ENCODE measurements around the gene KCTD12.
A peak's percentile ranks its signal among the peaks of the same experiment; 100 is the strongest.

KCTD12 gene

GRCh38 chr13:76860706-76861105 is 25.5 kb downstream of the KCTD12 start:
- TF ChIP-seq CTCF (conservative IDR thresholded peaks at IDR 0.05; ENCODE audit: low read length) = no peak
- no peak for DNase-seq (ENCODE audit: low read depth)
- no peak overlapping the region for H3K4me3 ChIP-seq (ENCODE audit: low read length)

GRCh38 chr13:76854894-76855293 is 31.3 kb downstream of the KCTD12 start:
- H3K4me3 ChIP-seq (ENCODE audit: low read length) = no peak overlapping the region
- no peak for TF ChIP-seq CTCF (conservative IDR thresholded peaks at IDR 0.05; ENCODE audit: low read length)
- peak; percentile 67 for DNase-seq (ENCODE audit: low read depth)

GRCh38 chr13:76853921-76854608 is 32.1 kb downstream of the KCTD12 start:
- no peak for TF ChIP-seq CTCF (conservative IDR thresholded peaks at IDR 0.05; ENCODE audit: low read length)
- no peak for DNase-seq (ENCODE audit: low read depth)
- H3K4me3 ChIP-seq (ENCODE audit: low read length) = no peak overlapping the region

GRCh38 chr13:76853481-76853880 is 32.7 kb downstream of the KCTD12 start:
- TF ChIP-seq CTCF (conservative IDR thresholded peaks at IDR 0.05; ENCODE audit: low read length) = no peak
- no peak for DNase-seq (ENCODE audit: low read depth)
- H3K4me3 ChIP-seq (ENCODE audit: low read length) = no peak overlapping the region

- no peak overlapping the region for H3K4me3 ChIP-seq (ENCODE audit: low read length)
- no peak for TF ChIP-seq CTCF (conservative IDR thresholded peaks at IDR 0.05; ENCODE audit: low read length)
- DNase-seq (ENCODE audit: low read depth) = peak; percentile 81
Measured at GRCh38 chr13:76852986-76853385, 33.2 kb downstream of the KCTD12 start.

GRCh38 chr13:76851961-76852360 is 34.2 kb downstream of the KCTD12 start:
- no peak for TF ChIP-seq CTCF (conservative IDR thresholded peaks at IDR 0.05; ENCODE audit: low read length)
- H3K4me3 ChIP-seq (ENCODE audit: low read length) = no peak overlapping the region
- no peak for DNase-seq (ENCODE audit: low read depth)

GRCh38 chr13:76849493-76849892 is 36.7 kb downstream of the KCTD12 start:
- DNase-seq (ENCODE audit: low read depth) = no peak
- no peak overlapping the region for H3K4me3 ChIP-seq (ENCODE audit: low read length)
- TF ChIP-seq CTCF (conservative IDR thresholded peaks at IDR 0.05; ENCODE audit: low read length) = no peak
